IPS DF 19.7 (cell line): ENCODE measurements around the gene APOC3.

Source experiments
- DNase-seq: peaks from one replicate; pipeline ENCODE4 v3.0.0-alpha.2; 2013; ENCODE audit warnings: low read depth, low spot score

APOC3 gene

DNA sequence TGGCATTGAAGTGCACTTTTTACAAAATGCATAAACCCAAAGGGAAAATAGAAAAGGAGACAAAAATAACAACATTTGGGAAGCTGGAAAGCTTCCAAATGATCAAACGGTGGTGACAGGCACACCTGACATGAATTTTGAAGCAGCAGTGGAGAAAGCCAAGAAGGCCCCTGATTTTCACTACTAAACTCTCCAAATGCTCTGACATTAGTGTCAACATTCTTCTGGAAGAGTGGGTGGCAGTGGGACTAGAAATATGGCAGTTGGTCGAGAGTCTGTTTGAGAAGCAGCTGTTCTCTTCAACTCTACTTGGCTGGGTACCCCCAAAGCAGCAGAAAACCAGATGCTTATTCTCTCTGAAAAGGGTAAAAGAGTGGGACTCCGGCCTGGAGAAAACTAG lies 25.7 kb upstream of the APOC3 start:
- no peak for DNase-seq

DNA sequence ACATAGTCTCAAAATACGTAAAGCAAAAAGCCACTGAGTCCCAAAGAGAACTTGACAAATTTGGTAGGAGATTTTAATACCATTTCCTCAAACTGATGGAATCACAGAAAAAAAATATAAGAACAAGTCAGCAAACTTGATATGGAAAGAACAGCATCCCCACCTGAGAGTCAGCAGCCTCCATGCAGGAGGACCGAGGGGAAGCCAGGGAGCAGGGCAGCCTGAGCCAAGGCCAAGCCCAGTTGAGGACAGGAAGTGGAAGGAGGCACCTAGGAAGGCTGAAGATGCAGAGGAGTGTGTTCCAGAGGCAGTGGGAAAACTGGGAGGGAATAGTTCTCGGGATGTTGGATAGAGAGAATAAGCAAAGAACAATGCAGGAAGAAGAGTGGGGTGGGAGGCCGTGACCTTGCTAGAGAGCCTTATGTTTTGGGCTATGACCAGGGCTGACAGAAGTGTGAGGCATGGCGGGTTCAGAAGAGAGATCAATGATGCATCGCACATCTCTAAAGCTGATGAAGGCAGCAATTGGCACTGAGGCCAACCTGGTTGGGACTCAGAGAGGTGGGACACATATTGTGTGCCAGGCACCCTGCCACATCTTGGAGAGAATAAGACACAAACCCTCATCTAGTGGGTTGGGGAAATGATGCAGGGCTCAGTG lies 22.0 kb upstream of the APOC3 start:
- DNase-seq = no peak

DNA sequence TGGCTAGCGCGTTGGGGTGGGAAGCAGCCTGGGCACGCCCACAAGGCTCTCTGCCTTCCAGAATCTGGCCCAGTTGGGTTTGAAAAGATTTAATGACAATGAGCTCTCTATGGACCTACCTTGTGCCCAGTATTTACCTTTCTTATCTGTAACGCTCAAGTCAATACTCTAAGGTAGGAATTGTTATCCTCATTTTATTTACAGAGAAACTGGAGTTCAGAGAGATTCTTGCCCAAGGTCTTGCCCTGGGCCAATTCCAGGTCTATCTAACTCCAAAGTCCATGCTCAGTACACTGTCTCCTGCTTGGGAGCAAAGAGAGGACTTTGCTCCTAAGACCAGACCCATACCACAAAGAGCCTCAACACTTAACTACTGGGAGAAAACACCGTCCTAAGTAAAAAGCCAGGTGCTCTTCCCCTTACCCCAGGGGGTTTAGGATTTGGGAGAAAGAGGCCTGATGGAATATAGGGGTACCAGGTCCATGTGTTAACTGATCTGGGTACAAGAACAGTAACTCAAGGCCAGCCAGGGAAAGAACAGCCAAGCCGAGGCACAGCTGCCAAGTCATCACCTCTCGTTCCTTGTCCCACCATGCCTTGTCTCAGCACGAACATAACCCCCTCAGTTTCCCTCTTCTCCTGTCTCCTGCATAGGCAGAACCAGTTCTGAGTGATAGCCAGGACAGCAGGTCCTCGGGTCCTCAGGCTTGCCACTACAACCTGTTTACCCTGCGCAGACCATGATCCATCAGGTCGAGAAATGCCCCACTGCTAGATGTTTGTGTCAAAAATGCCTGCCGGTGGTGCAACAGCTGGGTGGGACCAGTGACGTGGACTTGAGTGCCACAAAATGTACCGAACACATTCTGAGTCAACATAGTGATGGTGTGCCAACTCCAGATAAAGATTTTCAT lies 21.2 kb upstream of the APOC3 start:
- no peak for DNase-seq

DNA sequence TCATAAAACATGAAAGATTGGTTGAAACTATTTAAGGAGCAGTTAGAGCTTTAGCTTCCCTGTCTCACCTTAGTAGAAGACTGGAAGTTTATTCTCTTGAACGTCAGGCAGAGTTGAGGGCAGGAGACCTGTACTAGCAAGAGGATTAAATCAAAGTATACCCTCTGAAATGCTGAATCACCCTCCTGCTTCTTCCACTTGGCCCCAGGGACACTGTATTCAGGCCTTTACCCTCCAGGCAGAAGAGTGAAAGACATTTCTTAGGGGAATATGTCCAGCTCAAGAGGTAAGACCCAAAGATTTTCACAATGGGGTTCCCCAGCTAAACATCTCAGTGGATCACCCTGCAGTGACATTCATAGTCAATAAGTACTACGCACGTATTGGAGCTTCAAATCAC lies 18.5 kb upstream of the APOC3 start:
- no peak for DNase-seq

DNA sequence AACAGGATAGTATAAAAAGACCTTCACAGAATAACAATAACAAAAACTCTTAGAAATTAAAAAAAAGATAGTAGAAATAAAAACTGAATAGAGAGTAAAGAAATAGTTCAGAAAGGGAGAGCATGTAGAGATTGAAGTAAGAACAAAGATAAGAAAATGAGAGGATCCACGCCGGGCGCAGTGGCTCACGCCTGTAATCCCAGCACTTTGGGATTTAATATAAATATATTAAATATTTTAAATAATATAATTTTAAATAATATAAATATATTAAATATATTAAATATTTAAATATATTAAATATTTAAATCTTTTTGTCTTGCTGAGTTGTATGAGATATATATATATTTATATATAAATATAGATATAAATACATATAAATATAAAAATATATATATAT lies 17.6 kb upstream of the APOC3 start:
- DNase-seq = no peak

DNA sequence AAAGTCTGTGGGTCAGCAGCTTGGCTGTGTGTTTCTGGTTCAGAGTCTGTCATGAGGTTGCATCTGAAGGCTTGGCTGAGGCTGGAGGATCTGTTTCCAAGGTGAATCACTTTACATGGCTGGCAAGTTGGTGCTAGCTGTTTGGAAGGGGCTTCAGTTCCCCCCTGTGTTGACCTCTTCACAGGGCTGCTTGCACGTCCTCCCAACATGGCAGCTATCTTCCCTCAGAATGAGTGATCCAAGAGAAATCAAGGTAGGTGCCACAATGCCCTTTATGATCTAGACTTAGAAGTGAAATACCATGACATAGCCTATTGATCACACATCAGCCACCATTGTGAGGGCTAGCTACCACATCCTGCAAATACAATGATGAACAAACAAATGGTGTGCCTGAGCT lies 16.5 kb upstream of the APOC3 start:
- no peak for DNase-seq

DNA sequence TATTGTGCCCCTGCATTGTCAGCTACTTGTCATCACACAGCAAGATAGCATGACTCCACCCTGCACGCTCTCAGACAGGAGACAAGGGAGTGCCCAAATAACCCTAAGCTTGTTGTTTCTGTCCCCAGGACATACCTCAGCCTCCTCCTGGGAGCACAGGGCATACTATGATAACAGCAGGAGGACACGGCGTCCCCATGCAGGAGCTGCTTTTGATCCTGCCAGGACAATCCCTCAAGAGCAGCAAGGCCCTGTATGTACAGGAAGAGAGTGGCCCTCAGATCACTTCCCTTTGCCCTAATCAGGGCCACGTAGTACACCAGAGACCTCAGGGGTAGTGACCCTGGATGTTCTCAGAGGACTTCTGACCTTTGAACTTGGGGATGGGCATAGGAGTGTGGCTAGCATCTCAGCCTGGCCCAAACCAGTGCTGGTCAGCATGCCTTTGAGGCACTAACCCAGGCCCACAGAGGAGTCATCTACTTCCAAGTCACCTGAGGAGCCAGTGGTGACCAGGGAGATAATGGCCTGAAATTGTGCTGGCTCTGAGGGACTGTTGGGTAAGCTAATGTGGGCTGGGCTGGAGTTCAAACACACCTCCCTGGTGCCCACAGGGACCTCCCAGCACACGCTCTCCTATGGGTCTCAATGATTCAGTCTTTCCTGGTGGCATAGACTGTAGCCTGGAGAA lies 15.8 kb upstream of the APOC3 start:
- DNase-seq = no peak

DNA sequence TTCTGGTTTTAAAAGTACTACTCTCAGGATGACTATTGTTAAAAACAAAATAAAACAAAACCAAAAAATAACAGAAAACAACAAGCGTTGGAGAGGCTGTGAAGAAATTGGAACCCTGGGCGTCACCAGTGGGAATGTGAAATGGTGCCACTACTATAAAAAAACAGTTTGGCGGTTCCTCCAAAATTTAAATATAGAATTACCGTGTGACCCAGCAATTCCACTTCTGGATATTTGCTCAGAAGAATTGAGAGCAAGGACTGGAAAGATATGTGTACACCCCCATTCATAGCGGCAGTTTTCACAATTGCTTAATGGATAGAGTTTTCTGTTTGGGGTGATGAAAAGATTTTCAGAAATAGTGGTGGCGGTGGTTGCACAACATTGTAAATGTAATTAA lies 15.2 kb upstream of the APOC3 start:
- no peak for DNase-seq

DNA sequence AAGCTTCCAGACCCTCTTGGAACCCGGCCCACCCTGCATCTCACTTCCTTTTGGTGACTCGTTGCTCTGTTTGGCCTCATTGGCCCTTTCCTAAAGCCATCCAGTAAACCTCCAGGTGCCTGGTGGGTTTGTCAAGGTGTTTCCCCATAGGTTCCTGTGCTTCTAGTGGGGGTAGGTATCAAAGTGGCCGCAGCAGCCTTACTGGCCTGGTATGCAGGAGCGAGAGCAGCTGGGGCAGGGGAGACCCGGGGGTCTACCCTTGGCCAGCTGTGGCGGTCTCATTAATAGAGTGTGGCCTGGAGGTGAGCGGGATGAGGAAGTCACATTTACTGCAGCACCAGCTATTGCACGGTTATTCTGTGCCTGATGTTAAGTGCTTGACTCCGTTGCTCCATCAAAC lies 10.7 kb upstream of the APOC3 start:
- no peak for DNase-seq

DNA sequence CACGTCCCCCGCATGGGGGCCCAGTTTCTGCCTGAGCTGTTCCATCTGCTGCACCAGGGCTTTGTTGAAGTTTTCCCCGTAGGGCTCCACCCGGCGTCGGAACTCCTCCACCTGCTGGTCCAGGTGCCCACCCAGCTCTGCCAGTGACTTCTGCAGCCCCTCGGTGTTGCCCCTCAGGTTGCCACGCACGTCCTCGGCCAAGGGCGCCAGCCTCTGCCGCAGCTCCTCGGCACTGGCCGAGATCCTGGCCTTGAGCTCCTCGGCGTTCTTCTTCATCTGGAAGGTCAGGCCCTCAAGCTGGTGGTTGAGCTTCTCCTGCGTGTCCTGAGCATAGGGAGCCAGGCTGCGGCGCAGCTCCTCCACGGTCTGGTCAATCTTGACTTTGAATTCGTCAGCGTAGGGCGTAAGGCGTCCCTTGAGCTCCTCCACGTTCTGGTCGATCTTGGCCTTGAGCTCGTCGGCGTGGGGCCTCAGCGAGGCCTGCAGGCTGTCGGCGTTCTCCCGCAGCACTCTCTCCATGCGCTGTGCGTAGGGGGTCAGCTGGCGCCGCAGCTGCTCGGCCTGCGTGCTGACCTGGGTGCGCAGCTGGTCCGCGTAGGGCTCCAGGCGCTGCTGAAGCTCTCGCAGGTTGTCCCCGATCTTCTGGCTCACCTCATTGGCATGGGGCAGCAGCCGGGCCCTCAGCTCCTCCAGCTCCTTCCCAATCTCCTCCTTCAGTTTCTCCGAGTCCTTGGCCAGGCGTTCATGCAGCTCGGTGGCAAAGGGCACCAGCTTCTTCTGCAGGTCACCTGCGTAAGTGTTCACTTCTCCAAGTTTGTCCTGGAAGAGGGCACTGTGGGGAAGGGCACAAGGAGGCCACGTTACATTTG lies 8.4 kb upstream of the APOC3 start:
- no peak for DNase-seq

DNA sequence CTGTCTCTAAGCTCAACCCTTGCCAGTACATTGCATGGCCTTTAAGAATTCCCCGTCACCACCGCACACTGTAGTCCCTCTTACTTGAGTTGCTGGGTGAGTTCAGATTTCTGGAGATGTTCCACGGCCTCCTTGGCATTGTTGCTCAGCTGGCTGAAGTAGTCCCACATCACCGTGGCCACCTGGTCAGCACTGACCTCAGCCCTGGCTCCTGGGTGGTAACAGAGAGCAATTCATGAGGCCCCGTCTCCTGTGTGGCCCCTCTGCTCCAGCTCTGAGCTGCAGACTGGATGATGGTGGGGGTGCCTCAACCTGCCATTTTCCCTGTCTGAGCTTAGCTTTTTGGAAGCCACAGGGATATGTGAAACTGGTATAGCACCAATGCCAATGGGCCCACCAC lies 7.1 kb upstream of the APOC3 start:
- no peak for DNase-seq

DNA sequence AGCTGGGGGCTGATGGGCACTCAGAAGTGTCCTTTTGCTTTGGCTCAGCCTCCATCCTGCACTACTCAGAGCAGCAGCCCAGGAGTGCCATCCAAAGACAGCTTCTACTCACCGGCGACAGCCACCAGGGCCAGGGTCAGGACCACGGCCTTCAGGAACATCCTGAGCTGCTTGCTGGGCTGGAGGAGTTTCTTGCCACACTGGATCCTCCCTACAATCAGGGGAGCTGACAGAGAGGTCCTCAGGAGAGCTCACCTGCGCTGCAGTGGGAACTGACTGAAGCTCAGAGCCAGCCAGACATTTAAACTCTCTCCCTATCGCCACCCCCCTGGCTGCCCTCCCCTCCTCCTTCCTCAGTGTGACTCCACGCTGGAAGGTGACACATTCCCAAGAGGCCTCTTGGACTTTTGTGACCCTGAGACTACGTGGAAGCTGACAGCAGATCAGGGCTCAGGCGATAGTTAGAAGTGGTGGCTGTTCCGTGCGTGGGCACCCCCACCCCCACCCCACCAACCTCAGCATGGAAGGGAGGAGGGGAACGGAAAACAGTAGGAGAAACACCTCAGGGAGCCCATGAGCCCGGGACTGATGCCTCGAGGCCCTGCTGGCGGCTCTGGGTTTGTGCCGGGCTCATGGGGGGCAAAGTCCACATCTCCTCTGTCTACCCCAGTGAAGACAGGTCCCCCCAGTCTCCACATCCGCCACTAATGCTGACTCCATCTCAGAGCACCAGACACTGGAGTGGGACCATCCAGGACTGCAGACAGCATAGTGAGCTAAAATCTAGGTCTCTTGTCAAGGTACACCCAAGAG lies 6.5 kb upstream of the APOC3 start, which contains the start of gene APOA4:
TSS of gene APOA4 (minus strand) at position 274 of the 813 bp plus-strand sequence. CDS start at position 161, 113 bp downstream.
- DNase-seq = no peak

DNA sequence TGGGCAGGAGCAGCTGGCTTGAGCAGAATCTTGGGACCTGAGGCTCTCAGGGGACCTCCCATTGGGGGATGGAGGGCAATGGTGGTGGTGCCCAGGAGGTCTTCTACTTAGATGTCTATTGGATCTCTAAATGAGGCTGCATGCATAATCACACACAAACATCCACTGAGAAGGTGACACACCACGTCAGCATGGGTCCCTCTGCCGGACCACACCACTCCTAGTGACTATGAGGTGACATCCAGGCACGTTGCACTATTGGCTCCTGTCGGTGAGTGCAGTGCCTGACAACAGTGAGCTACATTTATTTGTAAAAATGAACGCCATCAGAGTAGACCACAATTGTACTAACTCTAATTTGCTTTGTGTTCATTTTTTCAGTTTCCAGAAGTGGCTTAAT lies 4.3 kb upstream of the APOC3 start:
- no peak for DNase-seq

DNA sequence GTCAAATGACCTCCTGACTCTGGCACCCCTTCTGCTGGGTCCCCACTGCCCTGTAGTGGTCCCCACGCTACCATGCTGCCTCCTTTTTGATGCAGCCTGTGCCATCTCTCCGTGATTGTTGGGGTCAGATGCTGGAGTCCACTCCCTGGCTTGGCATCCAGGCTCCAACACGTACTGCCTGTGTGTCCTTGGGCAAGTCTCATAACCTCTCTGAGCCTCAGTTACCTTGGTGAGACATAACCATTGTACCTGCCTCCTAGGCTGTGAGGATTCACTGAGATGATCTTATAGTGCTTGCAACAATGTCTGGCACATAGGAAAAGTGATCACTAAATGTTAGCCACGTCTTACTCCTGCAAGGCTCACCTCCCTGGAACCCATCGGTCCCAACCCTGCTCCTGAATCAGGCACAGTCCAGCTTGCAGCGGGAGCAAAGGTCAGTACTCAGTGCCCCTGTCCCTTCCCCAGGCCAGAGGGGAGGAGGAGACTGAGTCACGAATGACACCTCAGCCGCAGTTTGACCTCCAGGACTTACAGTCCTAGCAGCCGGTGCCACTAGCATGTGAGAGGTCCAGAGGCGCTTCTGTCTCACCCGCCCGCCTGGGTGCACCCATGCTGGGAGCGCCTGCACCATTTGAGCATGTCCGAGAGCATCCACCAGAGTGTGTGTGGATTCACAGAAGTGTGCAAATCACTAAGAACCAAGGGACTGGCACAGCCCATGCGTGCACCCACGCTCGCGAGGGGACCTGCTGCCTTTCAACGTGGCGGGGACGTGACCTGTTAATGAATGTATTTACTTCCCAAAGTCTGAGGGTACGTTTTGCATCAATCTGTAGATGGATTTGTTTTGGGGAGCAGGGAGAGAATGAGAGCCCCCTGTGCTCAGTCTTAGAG lies 3.6 kb upstream of the APOC3 start:
- DNase-seq = no peak

DNA sequence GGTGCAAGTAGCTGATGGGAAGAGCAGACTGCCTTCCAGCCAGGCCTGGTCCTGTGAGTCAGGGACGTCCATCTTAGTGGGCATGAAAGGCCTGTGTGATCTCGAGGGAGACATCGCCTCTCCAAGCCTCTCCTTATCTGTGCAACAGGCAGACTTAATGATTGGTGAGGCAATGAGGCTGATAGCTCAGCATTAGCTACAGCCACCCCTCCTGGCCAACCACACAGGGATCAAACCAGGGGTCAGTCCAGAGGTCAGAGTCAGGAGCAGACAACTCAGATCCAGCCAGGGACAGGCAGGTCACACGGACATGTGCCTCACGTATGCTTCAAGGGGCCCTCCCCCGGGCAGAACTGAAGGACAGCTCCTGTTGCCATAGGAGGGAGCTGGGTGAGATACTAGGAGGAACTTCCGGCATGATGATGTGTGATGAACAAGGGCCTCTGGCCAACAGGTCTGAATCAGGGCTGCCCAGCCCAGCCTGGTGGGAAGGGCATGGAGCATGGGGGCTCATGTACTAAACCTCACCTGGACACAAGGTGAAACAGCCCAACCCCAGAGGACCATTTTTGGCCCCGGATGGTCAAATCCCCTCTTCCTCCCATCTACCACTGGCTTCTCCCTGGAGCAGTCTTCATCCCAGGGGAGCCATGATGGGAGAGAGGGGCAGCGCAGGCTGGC lies 2.8 kb upstream of the APOC3 start:
- no peak for DNase-seq

DNA sequence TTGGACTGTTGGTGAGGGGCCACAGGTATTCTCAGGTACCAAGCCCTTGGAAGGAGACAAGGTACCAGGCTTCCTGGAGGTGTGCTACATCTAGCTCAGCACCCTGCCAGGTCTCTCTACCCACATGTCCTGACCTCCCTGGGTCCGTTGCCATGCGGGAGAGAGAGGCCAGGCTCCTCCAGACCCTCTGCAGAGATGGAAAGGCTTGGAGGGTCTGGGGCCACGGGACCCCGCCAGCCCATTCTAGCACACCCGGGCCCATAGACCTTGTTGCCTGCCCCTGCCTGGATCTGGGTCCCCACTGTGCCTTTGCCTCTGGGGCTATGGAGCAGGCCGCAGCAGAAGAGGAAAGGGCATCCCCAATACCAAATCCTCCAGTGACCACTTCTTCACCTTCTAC lies 2.2 kb upstream of the APOC3 start:
- no peak for DNase-seq

DNA sequence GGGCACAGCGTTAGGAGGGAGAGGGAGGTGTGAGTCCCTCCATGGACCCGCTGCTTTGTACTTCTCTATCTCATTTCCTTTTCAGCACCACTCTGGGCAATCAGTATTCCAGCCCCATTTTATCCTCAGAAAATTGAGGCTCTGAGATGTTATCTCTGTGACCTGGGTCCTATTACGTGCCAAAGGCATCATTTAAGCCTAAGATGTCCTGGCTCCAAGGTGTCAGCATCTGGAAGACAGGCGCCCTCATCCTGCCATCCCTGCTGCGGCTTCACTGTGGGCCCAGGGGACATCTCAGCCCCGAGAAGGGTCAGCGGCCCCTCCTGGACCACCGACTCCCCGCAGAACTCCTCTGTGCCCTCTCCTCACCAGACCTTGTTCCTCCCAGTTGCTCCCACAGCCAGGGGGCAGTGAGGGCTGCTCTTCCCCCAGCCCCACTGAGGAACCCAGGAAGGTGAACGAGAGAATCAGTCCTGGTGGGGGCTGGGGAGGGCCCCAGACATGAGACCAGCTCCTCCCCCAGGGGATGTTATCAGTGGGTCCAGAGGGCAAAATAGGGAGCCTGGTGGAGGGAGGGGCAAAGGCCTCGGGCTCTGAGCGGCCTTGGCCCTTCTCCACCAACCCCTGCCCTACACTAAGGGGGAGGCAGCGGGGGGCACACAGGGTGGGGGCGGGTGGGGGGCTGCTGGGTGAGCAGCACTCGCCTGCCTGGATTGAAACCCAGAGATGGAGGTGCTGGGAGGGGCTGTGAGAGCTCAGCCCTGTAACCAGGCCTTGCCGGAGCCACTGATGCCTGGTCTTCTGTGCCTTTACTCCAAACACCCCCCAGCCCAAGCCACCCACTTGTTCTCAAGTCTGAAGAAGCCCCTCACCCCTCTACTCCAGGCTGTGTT lies 829 bp upstream of the APOC3 start:
- DNase-seq = no peak
